Measurements from ENCODE around the gene HEMK1. TPM values are rescaled to one million over a fixed set of nuclear protein-coding genes. Genes with fewer than 3 reads are reported as not detected.
A peak's percentile ranks its signal among the peaks of the same experiment; 100 is the strongest.

Gene HEMK1
- total and polyA plus RNA-seq, 2 of the 8 experiments (the other 6 are each of a cell fraction or from before 2014, with no cell fraction given): 9.7 to 10.6 TPM

DNA sequence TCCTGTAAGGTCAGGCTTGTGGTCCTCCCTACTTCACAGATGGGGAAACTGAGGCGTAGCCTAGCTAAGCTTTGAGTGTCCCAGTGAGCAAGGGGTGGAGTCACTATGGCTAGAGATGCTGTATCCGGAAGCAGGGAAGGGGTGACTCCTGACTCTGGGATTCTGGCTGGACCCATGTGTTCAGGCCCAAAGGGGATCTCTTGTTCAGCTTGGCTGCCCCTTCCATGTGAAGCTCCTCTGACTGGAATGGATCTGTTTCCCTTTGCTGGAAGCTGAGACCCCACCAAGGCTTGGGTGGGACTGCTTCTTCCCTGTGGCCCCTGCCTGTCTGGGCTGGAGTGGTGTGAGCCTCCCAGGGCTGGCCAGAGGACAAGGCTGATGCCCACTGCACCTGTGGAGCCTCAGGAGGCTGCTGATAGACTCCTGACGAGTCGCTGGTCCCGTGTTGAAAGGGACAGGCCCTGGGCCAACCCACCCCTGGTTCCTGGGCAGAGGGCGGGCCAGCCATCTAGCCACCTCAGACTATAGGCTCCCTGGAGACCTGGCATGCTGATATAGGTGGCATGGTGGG lies 48.7 kb downstream of the HEMK1 start:
- Histone ChIP-seq H4K5ac (ENCODE audit: insufficient read length, low read depth, low read length) (peak overlapping the region; percentile 6), H4K8ac (ENCODE audit: extremely low read depth, insufficient read depth, low read length) (no peak overlapping the region; the same call in 1 of the 2 replicates), H2BK15ac (ENCODE audit: low read length) (peak overlapping the region; percentile 99), H4K20me1 (replicated peaks in 1 of 2; ENCODE audit: control insufficient read depth in 1 of 2, insufficient read depth in 2 of 2, low read length in 2 of 2) (peaks cover 4 to 13% of the 10 kb centered on the region in 2 experiments), H3K4me1 (replicated peaks in 1 of 4; ENCODE audit: control insufficient read depth in 3 of 4, insufficient read depth in 4 of 4, low read length in 3 of 4) (peaks cover 0 to 10% (median 7%) of the 10 kb centered on the region in 4 experiments; a peak in 6 of 7 replicates), H2BK20ac (ENCODE audit: low read length) (peak overlapping the region; percentile 1; the same call in 1 of the 2 replicates), H3K18ac (ENCODE audit: extremely low read depth, low read length) (peak overlapping the region; percentile 65; the same call in 1 of the 2 replicates), H3K36me3 (ENCODE audit: control insufficient read depth in 2 of 4, insufficient read depth in 4 of 4, low read length in 3 of 4) (no peaks in the 10 kb centered on the region), H4K91ac (replicated peaks; ENCODE audit: insufficient read length, low read length) (peak overlapping the region; percentile 44), H3K4ac (replicated peaks; ENCODE audit: insufficient read length, low read depth, low read length) (peak overlapping the region; percentile 58), H3K27me3 (replicated peaks in 1 of 4; ENCODE audit: control insufficient read depth in 3 of 4, extremely low read depth in 1 of 4, insufficient read depth in 3 of 4, low read length in 3 of 4) (peaks cover 0 to 13% (median 9%) of the 10 kb centered on the region in 4 experiments; a peak in 5 of 7 replicates), H3K14ac (ENCODE audit: insufficient read length) (no peak overlapping the region), H2BK12ac (ENCODE audit: low read depth, low read length) (peak overlapping the region; percentile 84; the same call in 1 of the 2 replicates), H3K23ac (ENCODE audit: insufficient read length) (no peak overlapping the region), H2BK120ac (replicated peaks; ENCODE audit: low read depth, low read length) (no peak overlapping the region), H3K23me2 (ENCODE audit: low read depth, low read length) (peaks cover 11% of the 10 kb centered on the region), H3K79me2 (ENCODE audit: control insufficient read depth in 1 of 2, insufficient read depth in 2 of 2, low read length in 2 of 2) (peaks cover 0 to 15% of the 10 kb centered on the region in 2 experiments; a peak in 1 of 4 replicates), H2AFZ (ENCODE audit: low read length) (peak overlapping the region; percentile 28; the same call in 1 of the 2 replicates), H3K4me3 (ENCODE audit: extremely low read depth in 1 of 4, insufficient read depth in 2 of 4, low read depth in 3 of 4, low read length in 4 of 4) (peak overlapping the region; percentile 59 to 74 (median 71)), H3K79me1 (ENCODE audit: low read depth, low read length) (no peaks in the 10 kb centered on the region; the same call in 1 of the 2 replicates), H3K56ac (replicated peaks; ENCODE audit: insufficient read length, low read depth, low read length) (no peak overlapping the region), H2BK5ac (ENCODE audit: low read depth, low read length) (peak overlapping the region; percentile 87; the same call in 1 of the 2 replicates), H2AK5ac (ENCODE audit: low read depth, low read length) (peak overlapping the region; percentile 89), H3K4me2 (ENCODE audit: insufficient read depth in 1 of 2, low read depth in 2 of 2, low read length in 2 of 2) (peak overlapping the region; percentile 80 to 91), H3K27ac (ENCODE audit: low read depth, low read length) (no peak overlapping the region), H3K9ac (replicated peaks in 1 of 4; ENCODE audit: extremely low read depth in 1 of 4, low read depth in 3 of 4, low read length in 3 of 4) (peak overlapping the region in 3 of 4 experiments; percentile 59 to 70 (median 62); a peak in 3 of 7 replicates), H3K9me3 (ENCODE audit: insufficient read depth in 2 of 2, low read depth in 1 of 2, low read length in 1 of 2) (no peaks in the 10 kb centered on the region)
- ChIA-PET CTCF (ENCODE audit: partially characterized antibody) (interaction anchor here (0.7 to 50.4 kb wide), 8 partner anchors 28 to 770 kb away, joined by 3 to 1262 read pairs (median 44); partner anchors contain the start of genes C3orf18, DOCK3, HEMK1 and MANF), POLR2A (ENCODE audit: partially characterized antibody) (interaction anchor here (0.6 to 4.8 kb wide), 11 partner anchors 9 to 771 kb away, joined by 3 to 20 read pairs (median 4); partner anchors contain the start of gene MANF)
- WGBS, 2 experiments (ENCODE audit: extremely low coverage in 1 of 2, insufficient coverage in 1 of 2, insufficient read length in 1 of 2, insufficient replicate concordance in 2 of 2, low coverage in 1 of 2, low lambda C conversion rate in 2 of 2, missing lambda C conversion rate in 1 of 2): 75% methylated on average over 6 of the region's 6 CpGs; no CpG with 5 or more reads in 1 of the 2 experiments
- FAIRE-seq (no peak), DNase-seq (ENCODE audit: low read depth in 1 of 2, low spot score in 2 of 2) (no peak)
- TF ChIP-seq NRF1 (IDR thresholded peaks at IDR 0.05; ENCODE audit: low read depth, low read length): no peak
- no peak for TF ChIP-seq NANOG (IDR thresholded peaks at IDR 0.05; ENCODE audit: insufficient read depth, low read depth, low read length, poor library complexity, severe bottlenecking)
- TF ChIP-seq FOSL1 (IDR thresholded peaks at IDR 0.05; ENCODE audit: insufficient read depth, low read depth, low read length): no peak
- no peak for TF ChIP-seq POU5F1 (IDR thresholded peaks at IDR 0.05; ENCODE audit: low read depth, low read length)
- TF ChIP-seq POLR2AphosphoS5 (IDR thresholded peaks at IDR 0.05; ENCODE audit: low read depth, low read length): no peak
- no peak for TF ChIP-seq YY1 (IDR thresholded peaks at IDR 0.05; ENCODE audit: low read depth, low read length)
